ENCODE measurements around the gene APOOL. TPM values are rescaled to one million over a fixed set of nuclear protein-coding genes. Genes with fewer than 3 reads are reported as not detected.

APOOL gene
- total and polyA plus RNA-seq, 9 of the 15 experiments (the other 6 are each of a cell fraction or from before 2014, with no cell fraction given), result 4.6 to 20.5 (median 10.2) TPM

- no peak for TF ChIP-seq CBX8 (IDR thresholded peaks at IDR 0.05; ENCODE audit: borderline replicate concordance, extremely low read depth, low read depth, low read length, poor library complexity, severe bottlenecking)
- peak in 1 of 2 experiments; percentile 65; a peak in 3 of 4 replicates for TF ChIP-seq RAD21 (CRISPR knock-in tag; conservative IDR thresholded peaks at IDR 0.05 in 1 of 2, IDR thresholded peaks at IDR 0.05 in 1 of 2)
- TF ChIP-seq TCF7L2 (IDR thresholded peaks at IDR 0.05; ENCODE audit: low read depth, low read length), result no peak
Observed at GRCh38 chrX:85111347-85111746, 107.7 kb downstream of the APOOL start (continued).

DNA sequence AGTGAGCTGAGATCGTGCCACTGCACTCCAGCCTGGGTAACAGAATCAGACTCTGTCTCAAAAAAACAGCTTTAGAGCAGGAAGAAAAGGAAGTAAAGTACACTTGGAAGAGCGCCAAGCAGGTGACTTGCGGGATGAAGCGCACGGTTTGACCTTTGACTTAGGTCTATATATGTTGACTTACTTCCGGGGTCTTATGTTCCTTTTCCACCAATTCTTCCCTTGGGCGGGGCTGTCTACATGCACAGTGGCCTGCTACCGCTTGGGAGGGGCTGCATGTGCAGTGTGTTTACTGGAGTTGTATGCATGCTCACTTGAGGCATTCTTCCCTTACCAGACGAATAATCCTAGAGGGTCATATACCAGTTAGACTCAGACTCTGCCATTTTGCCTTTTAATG is 108.6 kb downstream of the APOOL start:
- no peak overlapping the region for H3K4me2 ChIP-seq (ENCODE audit: insufficient read depth, low read length)
- no peaks in the 10 kb centered on the region for H3K27me3 ChIP-seq (ENCODE audit: control insufficient read depth in 2 of 2, insufficient read depth in 2 of 2, low read length in 2 of 2)
- in situ Hi-C loops (cut with MboI), result loop anchor here (25.0 kb wide), 1 partner anchor 425 kb away; no protein-coding TSS in a partner anchor
- no peak; the same call in 2 of the 3 replicates for ATAC-seq
- no peaks in the 10 kb centered on the region for H3K9me3 ChIP-seq (replicated peaks; ENCODE audit: control insufficient read depth, insufficient read depth, low read depth, low read length)
- H4K20me1 ChIP-seq (replicated peaks; ENCODE audit: control insufficient read depth, insufficient read depth, low read length), result no peaks in the 10 kb centered on the region
- FAIRE-seq, result no peak
- ChIA-PET CTCF (ENCODE audit: low intra/inter-chr PET ratio) (no interaction called here), POLR2A (no interaction called here)
- no peak overlapping the region for H3K4me3 ChIP-seq
- no peak overlapping the region for H3K27ac ChIP-seq (ENCODE audit: extremely low read depth, low read depth, low read length)
- peak in 1 of 4 experiments; percentile 20 for DNase-seq (ENCODE audit: extremely low read depth in 1 of 4, low spot score in 3 of 4)
- no peak overlapping the region for H3K9ac ChIP-seq (ENCODE audit: insufficient read depth in 1 of 2, low read depth in 2 of 2, low read length in 2 of 2)
- H3K4me1 ChIP-seq (replicated peaks in 1 of 2; ENCODE audit: control insufficient read depth in 2 of 2, insufficient read depth in 2 of 2, low read length in 2 of 2), result no peaks in the 10 kb centered on the region
- no peaks in the 10 kb centered on the region for H3K36me3 ChIP-seq (ENCODE audit: control insufficient read depth, insufficient read depth, low read length)
- 7% methylated on average over 9 of the region's 9 CpGs for WGBS (ENCODE audit: insufficient coverage, low coverage, missing lambda C conversion rate)
- intact Hi-C loops (cut with micrococcal nuclease), result no loop called here
- H3K79me2 ChIP-seq (ENCODE audit: control insufficient read depth, insufficient read depth, low read length), result no peaks in the 10 kb centered on the region
- TF ChIP-seq, protein P1, sequence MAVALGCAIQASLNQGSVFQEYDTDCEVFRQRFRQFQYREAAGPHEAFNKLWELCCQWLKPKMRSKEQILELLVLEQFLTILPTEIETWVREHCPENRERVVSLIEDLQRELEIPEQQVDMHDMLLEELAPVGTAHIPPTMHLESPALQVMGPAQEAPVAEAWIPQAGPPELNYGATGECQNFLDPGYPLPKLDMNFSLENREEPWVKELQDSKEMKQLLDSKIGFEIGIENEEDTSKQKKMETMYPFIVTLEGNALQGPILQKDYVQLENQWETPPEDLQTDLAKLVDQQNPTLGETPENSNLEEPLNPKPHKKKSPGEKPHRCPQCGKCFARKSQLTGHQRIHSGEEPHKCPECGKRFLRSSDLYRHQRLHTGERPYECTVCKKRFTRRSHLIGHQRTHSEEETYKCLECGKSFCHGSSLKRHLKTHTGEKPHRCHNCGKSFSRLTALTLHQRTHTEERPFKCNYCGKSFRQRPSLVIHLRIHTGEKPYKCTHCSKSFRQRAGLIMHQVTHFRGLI (CRISPR knock-in tag; IDR thresholded peaks at IDR 0.05), result no peak
- no peak for TF ChIP-seq SNAPC5 (CRISPR knock-in tag; IDR thresholded peaks at IDR 0.05)
- TF ChIP-seq MBD2 (IDR thresholded peaks at IDR 0.05; ENCODE audit: borderline replicate concordance, low read depth), result no peak
- no peak for TF ChIP-seq KLF16 (IDR thresholded peaks at IDR 0.05)
- TF ChIP-seq BHLHE40 (IDR thresholded peaks at IDR 0.05; ENCODE audit: low read length), result 0 out of 2 replicates have a peak, but pooled peaks have one; percentile 9
- no peak for TF ChIP-seq MITF (IDR thresholded peaks at IDR 0.05)
- TF ChIP-seq NFIC (IDR thresholded peaks at IDR 0.05), result peak; percentile 55
- TF ChIP-seq NR2C1 (IDR thresholded peaks at IDR 0.05), result peak; percentile 57; the same call in 1 of the 2 replicates
- TF ChIP-seq NR2C1 (tag; IDR thresholded peaks at IDR 0.05), result 0 out of 2 replicates have a peak, but pooled peaks have one; percentile 18
- TF ChIP-seq POLR3G (IDR thresholded peaks at IDR 0.05; ENCODE audit: extremely low read depth, insufficient read length, insufficient replicate concordance), result no peak
- no peak for TF ChIP-seq RAD21 (CRISPR knock-in tag; conservative IDR thresholded peaks at IDR 0.05 in 1 of 2, IDR thresholded peaks at IDR 0.05 in 1 of 2)
- no peak for TF ChIP-seq NR2C2 (CRISPR knock-in tag; IDR thresholded peaks at IDR 0.05)
- TF ChIP-seq NR2C2 (tag; IDR thresholded peaks at IDR 0.05), result peak; percentile 44; the same call in 1 of the 2 replicates
- H3K9me1 ChIP-seq (ENCODE audit: control insufficient read depth, insufficient read depth, low read length), result no peaks in the 10 kb centered on the region
- no peak overlapping the region for H2AFZ ChIP-seq (ENCODE audit: low read depth, low read length)
- BruUV-seq (replicated peaks), result no TSS peak
